ENCODE data around the gene PTPRU.

Gene PTPRU

GRCh38 chr1:29322147-29322694, 85.9 kb downstream of the PTPRU start:
- no peak overlapping the region for H3K27ac ChIP-seq
- H3K9ac ChIP-seq: no peak overlapping the region
- no peak overlapping the region for H3K4me3 ChIP-seq
- no peak for TF ChIP-seq Cebpa-rat (IDR thresholded peaks at IDR 0.05)
- H3K4me1 ChIP-seq: no peaks in the 10 kb centered on the region
- peaks cover 0 to 3% (median 0%) of the 10 kb centered on the region in 11 experiments; a peak in 1 of 22 replicates for H4K20me1 ChIP-seq
- no peaks in the 10 kb centered on the region for H3K36me3 ChIP-seq
- no peaks in the 10 kb centered on the region for H3K27me3 ChIP-seq
- H3K4me2 ChIP-seq: no peak overlapping the region
- H3K9me3 ChIP-seq (replicated peaks in 1 of 11): no peaks in the 10 kb centered on the region

GRCh38 chr1:29322861-29323585, 86.7 kb downstream of the PTPRU start:
- Histone ChIP-seq H3K4me1 (no peaks in the 10 kb centered on the region), H3K27ac (no peak overlapping the region), H3K4me2 (no peak overlapping the region), H3K9ac (no peak overlapping the region), H3K9me3 (replicated peaks in 1 of 11) (no peaks in the 10 kb centered on the region), H3K27me3 (no peaks in the 10 kb centered on the region), H3K4me3 (no peak overlapping the region), H3K36me3 (no peaks in the 10 kb centered on the region), H4K20me1 (peaks cover 0 to 3% (median 0%) of the 10 kb centered on the region in 11 experiments; a peak in 1 of 22 replicates)
- TF ChIP-seq Cebpa-rat (IDR thresholded peaks at IDR 0.05): no peak

GRCh38 chr1:29323636-29324035, 87.3 kb downstream of the PTPRU start:
- no peak overlapping the region for H3K4me2 ChIP-seq
- H3K27me3 ChIP-seq: no peaks in the 10 kb centered on the region
- TF ChIP-seq Cebpa-rat (IDR thresholded peaks at IDR 0.05): no peak
- H3K4me1 ChIP-seq: no peaks in the 10 kb centered on the region
- no peaks in the 10 kb centered on the region for H3K36me3 ChIP-seq
- H4K20me1 ChIP-seq: peaks cover 0 to 3% (median 0%) of the 10 kb centered on the region in 11 experiments; a peak in 1 of 22 replicates
- no peak overlapping the region for H3K27ac ChIP-seq
- H3K4me3 ChIP-seq: no peak overlapping the region
- H3K9ac ChIP-seq: no peak overlapping the region
- H3K9me3 ChIP-seq (replicated peaks in 1 of 11): no peaks in the 10 kb centered on the region

GRCh38 chr1:29324202-29324601, 87.9 kb downstream of the PTPRU start:
- Histone ChIP-seq H4K20me1 (peaks cover 0 to 3% (median 0%) of the 10 kb centered on the region in 11 experiments; a peak in 1 of 22 replicates), H3K27ac (no peak overlapping the region), H3K4me2 (no peak overlapping the region)

GRCh38 chr1:29324771-29325351, 88.5 kb downstream of the PTPRU start:
- Histone ChIP-seq H3K4me1 (no peaks in the 10 kb centered on the region), H3K9me3 (replicated peaks in 1 of 11) (no peaks in the 10 kb centered on the region), H3K4me2 (no peak overlapping the region), H4K20me1 (peaks cover 0 to 3% (median 0%) of the 10 kb centered on the region in 11 experiments; a peak in 1 of 22 replicates), H3K4me3 (no peak overlapping the region), H3K27me3 (no peaks in the 10 kb centered on the region), H3K27ac (no peak overlapping the region), H3K9ac (no peak overlapping the region), H3K36me3 (no peaks in the 10 kb centered on the region)
- no peak for TF ChIP-seq Cebpa-rat (IDR thresholded peaks at IDR 0.05)

More at GRCh38 chr1:29324202-29324601, 87.9 kb downstream of the PTPRU start:
- H3K4me1 ChIP-seq: no peaks in the 10 kb centered on the region
- no peak for TF ChIP-seq Cebpa-rat (IDR thresholded peaks at IDR 0.05)
- H3K36me3 ChIP-seq: no peaks in the 10 kb centered on the region
- no peak overlapping the region for H3K9ac ChIP-seq
- H3K4me3 ChIP-seq: no peak overlapping the region
- no peaks in the 10 kb centered on the region for H3K9me3 ChIP-seq (replicated peaks in 1 of 11)
- no peaks in the 10 kb centered on the region for H3K27me3 ChIP-seq

GRCh38 chr1:29325675-29326074, 89.4 kb downstream of the PTPRU start:
- no peak overlapping the region for H3K4me3 ChIP-seq
- H3K36me3 ChIP-seq: no peaks in the 10 kb centered on the region
- no peaks in the 10 kb centered on the region for H3K4me1 ChIP-seq
- no peak overlapping the region for H3K27ac ChIP-seq
- no peaks in the 10 kb centered on the region for H3K27me3 ChIP-seq
- H3K4me2 ChIP-seq: no peak overlapping the region
- no peaks in the 10 kb centered on the region; a peak in 1 of 22 replicates for H4K20me1 ChIP-seq
- TF ChIP-seq Cebpa-rat (IDR thresholded peaks at IDR 0.05): no peak
- H3K9me3 ChIP-seq (replicated peaks in 1 of 11): no peaks in the 10 kb centered on the region
- H3K9ac ChIP-seq: no peak overlapping the region

- no peak for TF ChIP-seq Cebpa-rat (IDR thresholded peaks at IDR 0.05)
- Histone ChIP-seq H4K20me1 (no peaks in the 10 kb centered on the region; a peak in 1 of 22 replicates), H3K27me3 (no peaks in the 10 kb centered on the region)
Measured at GRCh38 chr1:29326123-29326522, 89.8 kb downstream of the PTPRU start.

GRCh38 chr1:29327223-29327935, 91.1 kb downstream of the PTPRU start:
- no peaks in the 10 kb centered on the region for H3K9me3 ChIP-seq (replicated peaks in 1 of 11)

More at GRCh38 chr1:29326123-29326522, 89.8 kb downstream of the PTPRU start:
- no peak overlapping the region for H3K9ac ChIP-seq
- H3K4me1 ChIP-seq: no peaks in the 10 kb centered on the region
- no peak overlapping the region for H3K4me3 ChIP-seq
- H3K27ac ChIP-seq: no peak overlapping the region
- H3K4me2 ChIP-seq: no peak overlapping the region
- H3K9me3 ChIP-seq (replicated peaks in 1 of 11): no peaks in the 10 kb centered on the region
- H3K36me3 ChIP-seq: no peaks in the 10 kb centered on the region

More at GRCh38 chr1:29327223-29327935, 91.1 kb downstream of the PTPRU start:
- TF ChIP-seq Cebpa-rat (IDR thresholded peaks at IDR 0.05): no peak
- Histone ChIP-seq H3K36me3 (no peaks in the 10 kb centered on the region), H4K20me1 (no peaks in the 10 kb centered on the region; a peak in 1 of 22 replicates), H3K9ac (no peak overlapping the region), H3K27ac (no peak overlapping the region), H3K27me3 (no peaks in the 10 kb centered on the region), H3K4me1 (no peaks in the 10 kb centered on the region), H3K4me3 (no peak overlapping the region), H3K4me2 (no peak overlapping the region)
